Glomerular endothelial cell (primary cell): ENCODE results near the gene TIAM2. TPM values are rescaled to one million over a fixed set of nuclear protein-coding genes. Genes with fewer than 3 reads are reported as not detected.

Experiments
- DNase-seq: peaks from one replicate; pipeline ENCODE4 v3.0.0-alpha.2; 2011; ENCODE audit warnings: low read depth, low spot score; ENCODE audit errors: extremely low read depth
- total RNA-seq: library from RNA; depleted of rRNA; stranded (reverse); fragments of >200 nt; gene quantifications from 2 replicates; pipeline ENCODE4 v1.2.3, GENCODE V29; 2015

TIAM2 gene
- total RNA-seq, 1 donor from 2014 or later: 10.4 TPM

DNA sequence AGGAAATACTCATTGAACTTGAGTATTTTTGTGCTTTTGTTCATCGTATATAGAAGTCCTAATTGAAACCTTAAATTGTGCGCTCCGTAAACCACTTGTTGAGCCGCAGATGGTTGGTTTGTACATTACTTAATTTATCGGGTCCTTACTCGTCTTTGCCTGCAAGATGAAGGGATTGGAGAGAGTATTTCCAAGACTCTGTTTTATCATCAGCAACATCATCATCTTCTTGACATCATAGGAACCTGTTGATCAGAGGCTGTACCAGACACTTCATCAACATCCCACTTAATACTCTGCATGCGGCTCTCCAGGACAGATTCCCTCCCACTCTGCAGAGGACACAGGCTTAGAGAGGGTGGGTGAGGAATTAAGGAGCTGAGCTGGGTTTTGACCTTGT is 28.6 kb downstream of the TIAM2 start:
- no peak for DNase-seq

DNA sequence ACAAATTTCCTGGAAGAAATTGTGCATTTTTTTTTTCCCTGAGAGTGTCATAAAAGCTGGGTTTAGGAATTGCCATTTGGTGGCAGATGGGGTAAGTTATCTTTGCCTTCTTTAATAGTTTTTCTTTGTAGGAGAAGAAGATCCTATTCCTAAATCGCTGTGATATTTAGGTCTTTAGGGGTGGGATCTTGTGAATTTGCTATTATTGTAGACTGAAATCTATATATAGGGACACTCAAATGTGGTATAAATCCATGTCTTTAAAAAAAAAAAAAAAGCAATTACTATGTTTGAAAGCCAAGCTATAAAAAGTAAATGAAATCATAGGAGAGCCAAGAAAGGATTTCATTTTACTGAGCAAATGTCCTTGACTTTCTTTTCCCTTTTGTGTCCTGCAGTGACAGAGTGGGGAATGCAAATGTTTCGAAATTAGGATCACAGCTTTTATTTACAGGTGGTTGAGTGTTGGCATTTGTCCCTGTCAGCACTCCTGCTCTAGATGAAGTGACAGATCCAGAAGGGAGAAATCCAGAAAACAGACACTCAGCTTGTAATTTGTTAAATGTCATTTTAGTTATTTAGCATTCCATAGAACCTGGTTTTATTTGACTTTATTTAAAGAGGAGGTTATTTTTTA is 29.4 kb downstream of the TIAM2 start:
- no peak for DNase-seq

DNA sequence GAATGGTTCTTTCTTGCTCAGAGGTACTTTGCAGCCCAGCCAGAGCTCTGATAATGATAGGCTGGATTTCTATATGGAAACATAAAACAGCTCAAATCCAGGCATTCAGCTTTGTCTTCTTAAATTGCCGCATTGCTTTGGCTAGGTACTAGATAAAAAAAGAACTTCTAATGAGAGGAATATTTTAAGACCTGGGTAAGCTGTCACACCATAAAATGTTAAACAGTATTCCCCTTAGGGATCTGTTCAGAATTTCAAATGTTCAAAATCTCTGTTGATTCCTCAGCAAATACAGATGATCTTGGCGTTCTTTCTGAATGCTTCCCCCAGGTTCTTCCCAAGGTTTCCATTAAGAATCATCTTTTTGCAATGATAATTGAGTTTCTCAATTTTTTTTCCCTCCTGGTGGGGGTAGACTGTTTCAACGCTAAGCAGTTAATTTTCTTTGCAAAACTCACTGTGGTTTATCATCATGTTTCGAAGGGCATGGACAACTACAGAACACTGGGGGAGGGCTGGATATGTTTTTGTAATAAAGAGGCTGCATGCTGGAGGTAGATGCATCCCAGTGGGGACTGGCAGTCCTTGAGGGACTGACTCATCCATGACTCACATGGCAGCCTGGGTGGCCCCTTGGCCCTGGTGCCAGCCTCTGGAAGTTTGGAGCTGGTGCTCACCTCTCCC is 31.0 kb downstream of the TIAM2 start:
- DNase-seq: no peak

DNA sequence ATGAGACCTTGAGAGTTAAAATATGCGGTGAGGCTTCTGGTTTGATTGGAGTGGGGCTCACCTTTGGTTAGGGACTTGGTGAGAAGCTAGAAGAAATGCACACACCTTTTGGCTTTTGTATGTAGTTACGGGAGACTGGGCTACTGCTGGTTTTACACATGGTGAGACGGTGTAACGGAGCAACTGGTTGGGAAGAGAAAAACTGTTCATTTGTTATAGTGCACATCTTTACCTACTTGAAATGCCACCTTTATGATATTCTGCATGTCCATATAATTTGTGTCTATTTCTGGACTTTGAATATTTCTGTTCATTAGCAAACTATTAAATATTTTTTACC is 31.6 kb downstream of the TIAM2 start:
- no peak for DNase-seq

DNA sequence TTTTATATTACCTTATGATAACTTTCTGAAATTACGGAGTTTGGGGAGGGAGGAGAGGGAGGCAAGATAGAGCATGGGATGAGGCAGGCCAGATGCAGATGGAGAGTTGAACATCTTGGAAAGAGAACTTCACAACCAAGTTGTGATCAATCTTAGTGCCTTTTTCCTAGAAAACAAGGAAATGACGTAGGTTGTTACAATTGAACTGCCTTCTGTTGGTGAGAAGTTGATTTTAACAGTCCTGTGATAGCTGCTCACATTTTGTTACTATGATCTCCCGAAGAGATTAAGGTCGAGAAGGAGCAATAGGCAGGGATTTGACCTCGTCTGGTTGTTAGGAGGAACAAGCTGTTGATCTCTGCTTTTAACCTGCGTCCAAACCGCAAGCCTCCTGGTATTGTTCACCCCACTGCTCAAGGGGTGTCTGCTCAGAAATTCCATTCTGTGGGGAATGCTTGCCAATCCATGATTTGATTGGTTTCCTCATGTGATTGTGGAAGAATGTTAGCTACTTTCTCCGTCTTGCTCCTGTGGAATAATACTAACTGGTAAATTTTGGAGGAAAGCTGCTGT is 35.1 kb downstream of the TIAM2 start:
- no peak for DNase-seq

DNA sequence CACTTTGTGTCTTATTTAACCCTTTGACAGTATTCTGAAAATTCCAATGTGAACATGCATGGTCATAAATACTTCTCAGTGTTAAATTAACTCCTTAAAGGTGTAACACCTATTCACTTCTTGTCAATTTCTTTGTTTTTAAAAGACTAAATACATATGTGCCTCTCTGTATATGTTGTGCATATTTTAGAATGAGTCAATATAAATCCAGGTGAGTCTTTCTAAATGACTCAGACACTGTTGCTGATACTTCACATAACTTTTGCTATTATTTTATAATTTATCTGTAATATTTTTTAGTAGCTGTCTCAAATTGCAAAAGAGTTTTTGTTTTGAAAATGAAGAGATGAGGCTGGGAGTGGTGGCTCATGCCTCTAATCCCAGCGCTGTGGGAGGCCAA is 36.0 kb downstream of the TIAM2 start:
- DNase-seq: no peak

DNA sequence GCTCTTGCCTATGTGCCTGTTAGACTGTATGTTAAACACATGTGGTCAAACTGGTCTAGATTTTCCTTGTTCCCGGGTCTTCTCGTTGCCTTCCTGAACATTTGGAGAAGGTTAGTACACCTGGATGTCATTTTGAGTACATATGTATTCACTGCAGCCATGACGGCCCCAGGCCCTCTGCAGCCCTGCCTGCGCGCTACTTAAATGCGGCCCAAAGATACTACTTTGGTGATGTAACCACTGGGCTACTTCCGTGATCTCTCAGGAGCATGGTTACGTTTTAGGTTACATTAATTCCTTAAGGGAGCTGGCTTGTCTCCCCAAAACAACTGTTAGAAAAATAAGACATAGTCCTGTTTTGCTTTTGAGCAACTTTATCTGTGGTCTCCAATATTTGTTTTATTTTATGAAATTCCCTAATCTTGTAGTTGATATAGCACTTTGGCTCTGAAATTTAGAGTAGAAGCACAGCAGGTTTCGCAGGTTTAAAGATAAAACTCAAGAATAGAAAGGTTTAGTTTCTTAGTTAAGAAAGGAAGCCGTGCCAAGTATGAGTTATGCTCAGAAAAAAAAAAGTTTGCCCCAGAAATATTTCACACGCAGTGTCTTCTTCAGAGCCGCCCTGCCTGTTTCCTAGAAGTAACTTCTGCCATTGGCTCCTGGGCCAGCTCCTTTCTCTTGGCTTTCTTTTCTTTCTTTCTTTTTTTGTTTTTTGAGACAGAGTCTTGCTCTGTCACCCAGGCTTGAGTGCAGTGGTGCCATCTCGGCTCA is 38.1 kb downstream of the TIAM2 start:
- no peak for DNase-seq

DNA sequence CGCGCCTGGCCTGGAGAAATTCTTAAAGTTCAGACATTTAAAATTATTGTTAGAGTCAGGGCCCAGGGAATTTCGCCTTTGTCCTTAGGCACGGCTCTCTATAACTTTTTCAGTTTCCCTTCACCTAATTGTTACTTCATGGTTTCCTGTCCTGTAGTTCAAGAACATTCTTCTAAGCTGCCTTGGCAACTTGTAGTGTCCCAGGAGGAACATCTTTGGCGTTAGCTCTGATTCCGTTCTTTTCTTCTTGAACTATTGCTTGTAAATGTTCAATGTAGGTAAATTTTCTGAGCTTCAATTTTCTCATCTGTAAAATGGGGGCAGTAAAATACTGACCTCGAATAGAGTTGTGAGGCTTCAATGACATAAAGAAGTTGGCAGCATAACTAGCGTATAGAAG is 41.8 kb downstream of the TIAM2 start:
- DNase-seq: no peak

DNA sequence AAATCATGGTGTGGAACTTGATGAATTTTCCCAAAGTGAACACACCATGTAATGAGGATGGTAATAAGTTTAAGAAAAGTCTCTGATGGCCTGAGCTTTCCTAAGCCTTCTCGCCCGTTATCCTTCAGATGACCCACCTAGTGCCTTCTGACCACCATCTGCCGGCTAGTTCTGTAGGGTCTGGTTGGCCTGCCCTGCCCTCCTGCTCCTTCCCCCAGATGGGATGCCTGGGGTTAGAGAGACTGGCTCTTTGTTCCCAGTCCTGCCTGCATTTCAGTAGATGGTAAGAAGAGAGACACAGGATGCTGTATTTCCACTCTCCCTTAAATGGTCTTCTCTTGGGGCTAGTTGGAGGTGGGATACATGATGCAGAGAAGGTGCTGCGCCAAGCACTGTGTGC is 43.0 kb downstream of the TIAM2 start:
- no peak for DNase-seq

DNA sequence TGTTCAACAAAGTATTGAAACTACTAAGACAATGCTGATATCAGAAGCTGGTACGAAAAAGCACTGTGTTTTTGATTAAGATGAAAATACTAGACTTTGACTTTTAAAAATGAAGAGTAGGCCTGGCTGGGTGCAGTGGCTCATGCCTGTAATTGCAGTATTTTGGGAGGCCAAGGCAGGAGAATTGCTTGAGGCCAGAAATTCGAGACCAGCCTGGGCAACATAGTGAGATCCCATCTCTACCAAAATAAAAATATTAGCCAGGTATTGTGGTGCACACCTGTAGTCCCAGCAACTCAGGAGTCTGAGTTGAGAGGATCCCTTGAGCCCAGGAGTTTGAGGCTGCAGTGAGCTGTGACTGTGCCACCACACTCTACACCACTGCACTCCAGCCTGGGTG is 43.4 kb downstream of the TIAM2 start:
- no peak for DNase-seq

DNA sequence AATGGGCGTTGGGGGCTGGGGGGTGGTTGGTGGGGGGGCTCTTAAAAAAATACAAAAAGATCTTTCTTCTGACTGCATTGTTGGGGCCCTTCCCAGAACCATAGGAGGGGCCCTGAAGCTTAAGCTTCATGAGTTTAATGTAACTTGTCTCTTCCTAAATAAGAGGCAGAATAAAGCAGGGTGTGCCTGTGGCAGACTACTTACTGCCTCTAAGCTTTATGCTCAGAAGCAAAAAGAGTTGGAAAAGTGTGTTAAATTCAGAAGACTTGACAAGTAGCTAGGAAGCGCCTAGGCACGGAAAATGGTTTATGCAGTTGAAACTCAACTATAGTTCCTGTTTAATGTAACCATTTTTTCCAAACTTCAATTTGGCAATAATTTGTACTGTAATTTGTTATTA is 44.5 kb downstream of the TIAM2 start:
- no peak for DNase-seq

DNA sequence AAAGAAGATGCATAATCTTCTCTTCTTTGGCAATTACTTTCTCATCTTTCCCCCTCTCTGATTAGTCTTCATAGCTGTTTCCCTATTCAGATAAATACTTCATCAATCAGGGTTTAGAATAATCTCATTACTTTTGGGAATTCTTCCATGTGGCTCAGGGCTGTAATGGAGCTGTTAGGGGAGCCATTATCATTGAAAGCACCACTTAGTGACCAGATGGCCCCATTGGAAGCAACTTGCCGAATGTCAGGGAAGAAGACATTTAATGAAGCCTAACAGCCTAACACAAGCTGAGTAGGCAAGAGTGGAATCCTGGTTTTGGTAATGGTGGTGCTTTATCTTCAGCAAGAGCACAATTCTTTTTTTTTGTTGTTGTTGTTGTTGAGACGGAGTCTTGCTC is 45.0 kb downstream of the TIAM2 start:
- DNase-seq: no peak

DNA sequence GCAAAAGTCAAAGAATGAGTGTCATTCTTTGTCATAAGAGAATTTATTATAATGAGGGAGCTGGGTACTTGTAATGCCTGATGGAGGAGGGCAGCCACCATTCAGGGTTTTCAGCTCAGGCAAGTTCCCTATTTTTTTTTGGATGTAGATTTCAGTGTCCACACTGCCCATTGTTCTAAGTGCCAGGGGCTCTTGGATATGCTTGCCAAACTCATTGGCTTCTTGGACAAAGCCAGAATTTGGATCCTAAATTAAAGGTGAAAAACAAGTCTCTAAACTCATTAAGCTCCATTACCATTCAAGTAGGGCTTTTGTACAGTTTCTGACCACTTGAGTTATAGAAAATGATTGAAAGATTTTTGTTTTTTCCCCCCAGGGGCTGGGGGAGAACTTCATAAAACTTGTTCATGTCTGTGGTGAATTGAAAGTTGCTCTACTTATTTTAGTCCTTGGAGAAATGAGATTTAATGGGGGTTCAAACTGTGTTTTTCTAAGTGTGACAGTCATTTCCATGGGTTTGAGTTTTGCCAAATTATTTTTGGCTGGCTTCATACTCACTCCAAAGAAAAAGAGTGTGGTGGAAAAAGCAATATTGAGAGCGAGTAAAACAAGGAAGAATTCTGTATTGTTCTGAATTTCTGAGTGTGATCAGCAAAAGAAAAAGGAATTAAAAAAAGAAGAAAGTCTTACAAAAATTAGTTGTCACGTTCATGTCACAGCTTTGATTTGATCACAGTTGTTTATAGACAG is 46.0 kb downstream of the TIAM2 start:
- no peak for DNase-seq

DNA sequence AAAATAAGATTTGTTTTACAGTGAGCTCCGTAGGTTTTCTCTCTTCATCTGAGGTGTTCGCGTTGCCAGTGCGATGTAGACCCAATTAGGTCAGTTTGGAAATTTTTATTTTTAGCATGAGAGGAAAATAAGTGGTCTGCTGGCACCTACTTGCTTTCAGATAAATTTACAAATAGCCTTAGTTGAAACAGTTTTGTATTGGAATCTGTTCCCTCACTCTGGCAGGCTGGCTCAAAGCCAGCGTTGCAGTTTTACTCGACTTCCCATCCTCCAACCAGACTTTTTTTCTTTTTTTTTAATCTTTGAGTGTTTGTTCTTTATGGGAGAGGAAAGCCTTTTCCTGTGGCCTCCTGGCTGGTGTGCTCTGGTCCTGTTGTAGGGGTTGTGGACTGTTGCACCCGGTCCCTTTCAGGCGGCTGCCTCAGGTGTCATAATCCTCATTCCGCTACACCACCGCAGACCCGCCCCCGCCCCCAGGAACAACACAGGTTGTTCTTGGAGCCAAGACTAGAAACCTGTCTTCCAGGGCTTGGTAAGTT is 46.7 kb downstream of the TIAM2 start:
- DNase-seq: no peak

DNA sequence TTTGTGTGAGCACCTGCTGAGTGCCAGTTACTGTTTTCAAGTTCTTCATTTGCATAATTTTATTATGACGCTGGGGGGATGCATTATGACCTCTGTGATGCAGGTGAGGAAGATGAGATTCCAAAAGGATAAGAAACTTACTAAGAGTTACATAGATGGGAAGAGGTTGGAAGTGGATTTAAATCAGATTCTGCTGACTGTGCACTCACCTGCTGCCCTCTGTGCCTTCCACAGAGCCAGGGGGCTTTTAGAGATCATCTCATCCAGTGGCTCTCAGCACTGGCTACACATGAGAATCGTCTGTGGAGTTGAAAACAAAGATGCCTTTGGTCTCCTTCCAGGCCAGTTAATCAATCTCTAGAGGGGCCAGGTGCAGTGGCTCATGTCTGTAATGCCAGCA is 47.9 kb downstream of the TIAM2 start:
- no peak for DNase-seq

DNA sequence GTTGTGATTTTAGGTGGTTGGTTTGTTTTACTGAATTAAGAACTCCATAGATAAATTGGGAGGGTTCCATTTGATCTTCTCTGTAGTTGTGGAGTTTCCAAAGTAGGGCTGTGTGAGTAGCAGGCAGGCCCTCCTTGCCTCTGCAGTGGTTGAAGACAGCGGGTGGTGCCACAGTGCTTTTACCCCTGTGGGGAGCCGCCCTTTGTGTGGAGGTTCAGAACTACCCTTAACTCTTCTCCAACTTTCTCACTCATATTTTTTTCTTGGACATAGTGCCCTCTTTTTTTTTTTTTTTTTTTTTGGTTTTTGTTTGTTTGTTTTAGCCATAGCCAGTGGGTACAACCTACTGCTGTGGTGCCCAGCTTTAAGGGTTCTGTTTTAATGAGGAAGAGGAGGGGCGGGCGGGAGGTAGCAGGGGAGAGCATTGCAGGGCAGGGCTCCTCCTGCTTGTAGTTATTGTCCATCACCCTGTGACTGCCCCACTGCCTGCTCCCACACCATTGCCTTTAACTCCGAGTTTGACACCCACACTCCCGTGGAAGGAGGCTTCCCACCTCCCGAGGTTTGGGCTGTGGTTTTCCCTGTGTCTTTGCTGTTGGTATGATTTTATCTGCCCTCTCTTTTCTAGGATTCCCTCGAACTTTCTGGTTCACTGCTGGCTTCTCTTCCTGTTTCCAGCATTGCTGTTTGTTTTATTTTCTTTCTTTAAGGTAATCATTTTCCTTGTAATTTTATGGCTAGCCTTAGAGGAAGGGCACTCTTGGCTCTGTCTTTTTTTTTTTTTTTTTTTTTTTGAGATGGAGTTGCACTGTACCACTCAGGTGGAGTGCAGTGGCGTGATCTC is 50.7 kb downstream of the TIAM2 start:
- DNase-seq: no peak

DNA sequence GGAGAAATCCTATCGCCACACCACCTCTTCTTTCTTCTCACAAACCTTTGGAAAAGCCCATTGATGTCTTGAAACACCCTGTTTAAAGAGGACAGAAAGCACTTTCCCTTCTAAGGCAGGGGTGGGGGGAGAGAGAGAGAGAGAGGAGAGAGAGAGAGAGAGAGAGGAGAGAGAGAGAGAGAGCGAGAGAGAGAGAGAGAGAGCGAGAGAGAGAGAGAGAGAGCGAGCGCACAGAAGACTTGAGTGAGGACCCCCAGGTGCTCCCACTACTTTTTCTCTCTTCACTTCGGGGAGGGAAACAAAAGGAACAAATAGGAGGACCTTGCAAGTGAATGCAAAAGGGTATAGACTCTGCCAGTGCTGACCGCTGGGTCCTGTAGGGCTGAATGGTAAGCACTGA is 52.4 kb downstream of the TIAM2 start:
- DNase-seq: no peak

DNA sequence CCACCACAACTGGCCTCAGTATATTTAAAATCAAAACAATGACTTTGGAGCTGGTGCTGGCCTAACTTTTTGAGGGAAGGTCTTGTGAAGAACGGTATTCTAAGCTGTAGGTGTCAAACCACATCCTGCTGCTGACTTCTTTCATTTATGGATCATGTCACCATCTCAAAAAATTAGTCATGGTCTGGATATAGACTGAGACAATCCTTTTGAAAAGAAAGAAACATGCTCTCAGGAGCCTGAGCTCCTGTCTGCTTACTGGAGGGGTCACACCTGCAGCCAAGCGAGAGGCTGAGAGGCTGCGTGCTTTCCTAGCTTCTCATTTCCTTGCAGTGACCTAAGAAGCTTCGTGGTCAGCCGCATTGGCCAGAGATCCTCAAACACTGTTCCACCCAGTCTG is 55.2 kb downstream of the TIAM2 start:
- DNase-seq: no peak

DNA sequence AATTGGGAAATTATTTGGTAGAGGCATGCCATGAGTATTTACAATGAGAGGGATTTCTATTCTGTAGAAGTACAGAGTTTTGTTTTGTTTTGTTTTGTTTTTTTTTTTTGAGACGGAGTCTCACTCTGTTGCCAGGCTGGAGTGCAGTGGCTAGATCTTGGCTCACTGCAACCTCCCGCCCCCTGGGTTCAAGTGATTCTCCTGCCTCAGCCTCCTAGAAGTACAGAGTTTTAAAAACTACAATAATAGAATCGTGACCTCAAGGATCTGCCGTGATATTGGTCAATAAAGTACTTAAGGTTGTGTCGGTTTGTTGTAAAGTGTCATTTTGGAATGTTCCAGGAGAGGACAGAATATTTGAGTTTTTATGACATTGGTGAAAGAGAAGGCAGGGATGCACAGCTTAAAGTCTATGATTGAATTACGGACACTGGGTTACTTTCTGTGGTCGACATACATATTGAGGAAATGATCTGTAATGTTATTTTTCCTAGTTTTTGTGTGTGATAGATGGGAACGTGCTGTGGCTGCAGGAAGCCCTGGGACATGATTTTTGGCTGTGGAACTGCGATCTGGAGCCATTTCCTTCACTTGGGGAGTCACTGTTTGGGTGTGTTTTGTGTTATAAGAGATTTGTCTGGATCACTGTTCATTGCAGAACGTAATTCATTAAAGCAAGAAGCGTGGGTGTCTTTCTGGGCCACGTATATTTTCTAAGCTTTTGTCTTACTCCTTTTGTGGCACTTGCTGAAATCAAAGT is 59.6 kb downstream of the TIAM2 start:
- DNase-seq: no peak
